GM10248 (cell line): ENCODE results near the gene CHTF18.

Experiments
- CTCF ChIA-PET: fragments of 300-600 bp; sonication (Branson Sonifier 250); formaldehyde crosslinking; extraction: SDS; loops from one replicate; lab custom pipeline; 2021; ENCODE audit warnings: antibody characterized with exemption; lab: Yijun Ruan, JAX
- POLR2A ChIA-PET: fragments of 350-650 bp; sonication (Branson Sonifier 250); formaldehyde crosslinking; extraction: SDS; loops from one replicate; lab custom pipeline; 2020; ENCODE audit warnings: antibody characterized with exemption; lab: Yijun Ruan, JAX
- DNase-seq: peaks from one replicate; pipeline ENCODE4 v3.0.0; 2012; ENCODE audit errors: extremely low spot score
- TF ChIP-seq, protein P1 (sequence below): IDR thresholded peaks from 2 replicates; pipeline ENCODE4 v1.5.1; 2012; ENCODE audit warnings: mild to moderate bottlenecking, low read depth; ENCODE audit errors: extremely low read depth, missing control alignments, control extremely low read depth

CHTF18 gene

DNA sequence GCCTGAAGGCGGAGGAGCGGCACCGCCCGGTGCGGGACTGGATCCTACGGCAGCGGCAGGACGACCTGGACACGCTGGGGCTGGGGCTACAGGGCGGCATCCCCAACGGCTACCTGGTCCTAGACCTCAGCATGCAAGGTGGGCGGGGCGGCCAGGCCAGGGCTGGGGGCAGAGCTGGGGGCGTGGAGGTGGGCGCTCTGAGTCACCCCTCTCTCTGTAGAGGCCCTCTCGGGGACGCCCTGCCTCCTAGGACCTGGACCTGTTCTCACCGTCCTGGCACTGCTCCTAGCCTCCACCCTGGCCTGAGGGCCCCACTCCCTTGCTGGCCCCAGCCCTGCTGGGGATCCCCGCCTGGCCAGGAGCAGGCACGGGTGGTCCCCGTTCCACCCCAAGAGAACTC, 20.0 kb upstream of the CHTF18 start:
- CTCF ChIA-PET, result interaction anchor here (1.4 kb wide), 1 partner anchor 18 kb away, joined by 4 read pairs; no protein-coding TSS in a partner anchor
- TF ChIP-seq, protein P1, sequence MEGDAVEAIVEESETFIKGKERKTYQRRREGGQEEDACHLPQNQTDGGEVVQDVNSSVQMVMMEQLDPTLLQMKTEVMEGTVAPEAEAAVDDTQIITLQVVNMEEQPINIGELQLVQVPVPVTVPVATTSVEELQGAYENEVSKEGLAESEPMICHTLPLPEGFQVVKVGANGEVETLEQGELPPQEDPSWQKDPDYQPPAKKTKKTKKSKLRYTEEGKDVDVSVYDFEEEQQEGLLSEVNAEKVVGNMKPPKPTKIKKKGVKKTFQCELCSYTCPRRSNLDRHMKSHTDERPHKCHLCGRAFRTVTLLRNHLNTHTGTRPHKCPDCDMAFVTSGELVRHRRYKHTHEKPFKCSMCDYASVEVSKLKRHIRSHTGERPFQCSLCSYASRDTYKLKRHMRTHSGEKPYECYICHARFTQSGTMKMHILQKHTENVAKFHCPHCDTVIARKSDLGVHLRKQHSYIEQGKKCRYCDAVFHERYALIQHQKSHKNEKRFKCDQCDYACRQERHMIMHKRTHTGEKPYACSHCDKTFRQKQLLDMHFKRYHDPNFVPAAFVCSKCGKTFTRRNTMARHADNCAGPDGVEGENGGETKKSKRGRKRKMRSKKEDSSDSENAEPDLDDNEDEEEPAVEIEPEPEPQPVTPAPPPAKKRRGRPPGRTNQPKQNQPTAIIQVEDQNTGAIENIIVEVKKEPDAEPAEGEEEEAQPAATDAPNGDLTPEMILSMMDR, result no peak
- POLR2A ChIA-PET, result no interaction called here
- DNase-seq, result no peak

- TF ChIP-seq, protein P1, result no peak
- DNase-seq, result no peak
- CTCF ChIA-PET, result interaction anchor here (1.4 kb wide), 1 partner anchor 17 kb away, joined by 4 read pairs; no protein-coding TSS in a partner anchor
- POLR2A ChIA-PET, result no interaction called here
Measured at GRCh38 chr16:769184-769784, 19.1 kb upstream of the CHTF18 start.

- ChIA-PET CTCF (no interaction called here), POLR2A (no interaction called here)
- DNase-seq, result no peak
- TF ChIP-seq, protein P1, result no peak
Measured at GRCh38 chr16:769934-770333, 18.5 kb upstream of the CHTF18 start.

GRCh38 chr16:770411-770810, 18.0 kb upstream of the CHTF18 start:
- CTCF ChIA-PET, result no interaction called here
- TF ChIP-seq, protein P1, result no peak
- DNase-seq, result no peak
- POLR2A ChIA-PET, result no interaction called here

GRCh38 chr16:772959-773358, 15.5 kb upstream of the CHTF18 start:
- ChIA-PET POLR2A (interaction anchor here (0.7 kb wide), 1 partner anchor 12 kb away, joined by 13 read pairs; the partner anchor contains the start of gene MSLN), CTCF (interaction anchor here (1.7 kb wide), 1 partner anchor 12 kb away, joined by 6 read pairs; no protein-coding TSS in a partner anchor)
- TF ChIP-seq, protein P1, result no peak
- no peak for DNase-seq

- TF ChIP-seq, protein P1, result no peak
- ChIA-PET CTCF (no interaction called here), POLR2A (interaction anchor here (0.6 kb wide), 1 partner anchor 1368 kb away, joined by 3 read pairs; no protein-coding TSS in a partner anchor)
- no peak for DNase-seq
Measured at GRCh38 chr16:774086-775001, 14.1 kb upstream of the CHTF18 start.
